ENCODE measurements around the gene ABCA5.

ABCA5 gene

GRCh38 chr17:69275751-69276150, 51.2 kb downstream of the ABCA5 start:
- no peak for TF ChIP-seq NFIC (IDR thresholded peaks at IDR 0.05)
- TF ChIP-seq TCF12 (IDR thresholded peaks at IDR 0.05; ENCODE audit: low read depth) = no peak
- no peak for TF ChIP-seq CEBPB (IDR thresholded peaks at IDR 0.05)
- TF ChIP-seq ZBTB7A (IDR thresholded peaks at IDR 0.05; ENCODE audit: low read depth) = no peak
- no peak for TF ChIP-seq EGR1 (IDR thresholded peaks at IDR 0.05)
- TF ChIP-seq TAF1 (IDR thresholded peaks at IDR 0.05; ENCODE audit: low read depth) = no peak
- TF ChIP-seq RAD21 (IDR thresholded peaks at IDR 0.05; ENCODE audit: low read depth) = no peak

DNA sequence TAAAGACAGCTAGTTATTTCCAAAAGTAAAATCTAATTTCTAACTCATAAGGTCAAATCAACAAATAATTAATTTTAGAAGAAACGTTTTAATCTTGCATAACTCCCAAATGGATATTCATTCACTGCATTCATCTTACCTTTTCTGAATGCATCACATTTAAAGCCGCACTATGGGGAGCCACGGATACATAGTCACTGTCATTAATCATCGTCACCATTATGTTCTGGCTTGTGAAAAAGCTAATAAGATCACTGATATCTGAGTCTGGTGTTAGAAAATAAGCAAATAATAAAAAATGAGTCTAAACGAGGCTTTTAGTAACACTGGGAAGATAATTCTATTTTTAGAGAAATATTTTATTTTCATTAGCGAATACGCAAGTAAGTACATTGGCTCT, 55.9 kb downstream of the ABCA5 start:
- TF ChIP-seq TCF12 (IDR thresholded peaks at IDR 0.05; ENCODE audit: low read depth) = no peak
- TF ChIP-seq, protein P1, sequence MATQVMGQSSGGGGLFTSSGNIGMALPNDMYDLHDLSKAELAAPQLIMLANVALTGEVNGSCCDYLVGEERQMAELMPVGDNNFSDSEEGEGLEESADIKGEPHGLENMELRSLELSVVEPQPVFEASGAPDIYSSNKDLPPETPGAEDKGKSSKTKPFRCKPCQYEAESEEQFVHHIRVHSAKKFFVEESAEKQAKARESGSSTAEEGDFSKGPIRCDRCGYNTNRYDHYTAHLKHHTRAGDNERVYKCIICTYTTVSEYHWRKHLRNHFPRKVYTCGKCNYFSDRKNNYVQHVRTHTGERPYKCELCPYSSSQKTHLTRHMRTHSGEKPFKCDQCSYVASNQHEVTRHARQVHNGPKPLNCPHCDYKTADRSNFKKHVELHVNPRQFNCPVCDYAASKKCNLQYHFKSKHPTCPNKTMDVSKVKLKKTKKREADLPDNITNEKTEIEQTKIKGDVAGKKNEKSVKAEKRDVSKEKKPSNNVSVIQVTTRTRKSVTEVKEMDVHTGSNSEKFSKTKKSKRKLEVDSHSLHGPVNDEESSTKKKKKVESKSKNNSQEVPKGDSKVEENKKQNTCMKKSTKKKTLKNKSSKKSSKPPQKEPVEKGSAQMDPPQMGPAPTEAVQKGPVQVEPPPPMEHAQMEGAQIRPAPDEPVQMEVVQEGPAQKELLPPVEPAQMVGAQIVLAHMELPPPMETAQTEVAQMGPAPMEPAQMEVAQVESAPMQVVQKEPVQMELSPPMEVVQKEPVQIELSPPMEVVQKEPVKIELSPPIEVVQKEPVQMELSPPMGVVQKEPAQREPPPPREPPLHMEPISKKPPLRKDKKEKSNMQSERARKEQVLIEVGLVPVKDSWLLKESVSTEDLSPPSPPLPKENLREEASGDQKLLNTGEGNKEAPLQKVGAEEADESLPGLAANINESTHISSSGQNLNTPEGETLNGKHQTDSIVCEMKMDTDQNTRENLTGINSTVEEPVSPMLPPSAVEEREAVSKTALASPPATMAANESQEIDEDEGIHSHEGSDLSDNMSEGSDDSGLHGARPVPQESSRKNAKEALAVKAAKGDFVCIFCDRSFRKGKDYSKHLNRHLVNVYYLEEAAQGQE (IDR thresholded peaks at IDR 0.05; ENCODE audit: low read depth) = no peak

DNA sequence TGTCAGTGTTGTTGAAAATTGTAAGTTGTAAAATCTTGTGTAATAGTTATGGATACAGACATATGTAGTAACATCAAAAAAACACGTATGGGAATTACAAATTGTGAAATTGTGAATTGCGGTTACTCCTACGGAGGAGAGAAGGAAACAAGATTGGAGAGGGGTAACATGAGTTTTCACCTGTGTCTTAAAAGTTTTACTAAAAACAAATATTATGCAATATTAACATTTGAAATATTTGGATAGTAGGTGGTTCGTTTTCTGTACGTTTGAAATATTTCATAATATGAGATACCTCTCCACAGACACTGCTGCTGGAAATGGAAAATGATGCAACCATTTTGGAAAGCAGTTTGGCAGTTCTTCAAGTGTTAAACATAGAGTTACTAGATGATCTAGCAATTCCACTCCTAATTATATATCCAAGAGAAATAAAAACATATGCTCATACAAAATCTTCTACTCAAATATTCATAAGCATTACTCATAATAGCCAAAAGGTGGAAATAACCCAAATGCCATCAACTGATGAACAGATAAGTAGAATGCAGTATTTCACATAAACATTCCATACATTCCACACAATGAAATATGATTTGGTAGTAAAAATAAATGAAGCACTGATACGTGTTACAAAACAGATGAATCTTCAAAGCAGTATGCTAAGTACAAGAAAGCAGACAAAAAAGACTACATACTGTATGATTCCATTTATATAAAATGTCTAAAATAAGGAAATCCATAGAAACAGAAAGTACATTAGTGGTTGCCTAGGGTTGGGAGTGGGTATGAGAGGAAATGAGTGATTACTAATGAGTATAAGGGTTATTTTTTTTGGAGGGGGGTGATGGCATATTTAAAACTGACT, 57.6 kb downstream of the ABCA5 start:
- TF ChIP-seq TEAD4 (IDR thresholded peaks at IDR 0.05) = no peak

DNA sequence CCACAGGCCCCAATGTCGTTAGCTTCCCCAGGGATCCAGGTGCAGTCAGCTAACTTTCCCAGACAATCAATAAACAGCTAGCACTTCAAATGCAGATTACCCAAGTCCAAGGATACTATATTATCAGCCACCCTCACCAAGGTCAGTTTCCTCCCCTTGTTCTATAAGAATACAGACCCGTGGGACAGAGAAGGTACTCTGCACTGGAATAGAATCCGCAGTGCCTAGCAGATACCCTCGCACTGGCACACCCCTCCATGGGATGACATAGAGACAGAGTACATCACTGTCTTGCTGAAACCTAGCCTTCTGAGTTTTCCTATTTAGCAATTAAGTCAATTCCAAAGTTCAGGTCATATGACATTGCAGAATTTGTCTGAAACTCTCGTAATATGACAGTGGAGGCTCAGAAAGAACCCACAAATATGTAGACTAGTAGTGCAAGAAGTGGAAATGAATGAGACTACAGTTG, 58.4 kb downstream of the ABCA5 start:
- TF ChIP-seq, protein P2, sequence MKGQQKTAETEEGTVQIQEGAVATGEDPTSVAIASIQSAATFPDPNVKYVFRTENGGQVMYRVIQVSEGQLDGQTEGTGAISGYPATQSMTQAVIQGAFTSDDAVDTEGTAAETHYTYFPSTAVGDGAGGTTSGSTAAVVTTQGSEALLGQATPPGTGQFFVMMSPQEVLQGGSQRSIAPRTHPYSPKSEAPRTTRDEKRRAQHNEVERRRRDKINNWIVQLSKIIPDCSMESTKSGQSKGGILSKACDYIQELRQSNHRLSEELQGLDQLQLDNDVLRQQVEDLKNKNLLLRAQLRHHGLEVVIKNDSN (IDR thresholded peaks at IDR 0.05) = no peak
- TF ChIP-seq EGR1 (IDR thresholded peaks at IDR 0.05) (no peak), ZBTB7A (IDR thresholded peaks at IDR 0.05; ENCODE audit: low read depth) (no peak), RAD21 (IDR thresholded peaks at IDR 0.05; ENCODE audit: low read depth) (no peak), CEBPB (IDR thresholded peaks at IDR 0.05) (no peak), YY1 (IDR thresholded peaks at IDR 0.05; ENCODE audit: low read depth) (no peak), CREB1 (IDR thresholded peaks at IDR 0.05; ENCODE audit: low read depth) (no peak), TAF1 (IDR thresholded peaks at IDR 0.05; ENCODE audit: low read depth) (no peak), EP300 (IDR thresholded peaks at IDR 0.05; ENCODE audit: borderline replicate concordance) (no peak), FOXM1 (IDR thresholded peaks at IDR 0.05; ENCODE audit: borderline replicate concordance, low read depth) (no peak), TCF12 (IDR thresholded peaks at IDR 0.05; ENCODE audit: low read depth) (no peak)
- TF ChIP-seq, protein P3, sequence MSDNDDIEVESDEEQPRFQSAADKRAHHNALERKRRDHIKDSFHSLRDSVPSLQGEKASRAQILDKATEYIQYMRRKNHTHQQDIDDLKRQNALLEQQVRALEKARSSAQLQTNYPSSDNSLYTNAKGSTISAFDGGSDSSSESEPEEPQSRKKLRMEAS (IDR thresholded peaks at IDR 0.05) = no peak
- TF ChIP-seq, protein P1 (IDR thresholded peaks at IDR 0.05; ENCODE audit: low read depth) = no peak

- TF ChIP-seq YY1 (IDR thresholded peaks at IDR 0.05; ENCODE audit: low read depth) (no peak), EP300 (IDR thresholded peaks at IDR 0.05; ENCODE audit: borderline replicate concordance) (no peak)
- TF ChIP-seq, protein P2 (IDR thresholded peaks at IDR 0.05) = no peak
These were observed 59.7 kb downstream of the ABCA5 start for GRCh38 chr17:69267219-69267618.

GRCh38 chr17:69265873-69266272, 61.1 kb downstream of the ABCA5 start:
- TF ChIP-seq YY1 (IDR thresholded peaks at IDR 0.05; ENCODE audit: low read depth) (no peak), CEBPB (IDR thresholded peaks at IDR 0.05) (no peak), EP300 (IDR thresholded peaks at IDR 0.05; ENCODE audit: borderline replicate concordance) (no peak), TAF1 (IDR thresholded peaks at IDR 0.05; ENCODE audit: low read depth) (no peak), CREB1 (IDR thresholded peaks at IDR 0.05; ENCODE audit: low read depth) (no peak), EGR1 (IDR thresholded peaks at IDR 0.05) (no peak), TEAD4 (IDR thresholded peaks at IDR 0.05) (no peak), FOXM1 (IDR thresholded peaks at IDR 0.05; ENCODE audit: borderline replicate concordance, low read depth) (no peak), TCF12 (IDR thresholded peaks at IDR 0.05; ENCODE audit: low read depth) (no peak), ZBTB7A (IDR thresholded peaks at IDR 0.05; ENCODE audit: low read depth) (no peak), RAD21 (IDR thresholded peaks at IDR 0.05; ENCODE audit: low read depth) (no peak), NFIC (IDR thresholded peaks at IDR 0.05) (no peak)
- TF ChIP-seq, protein P3 (IDR thresholded peaks at IDR 0.05) = no peak
- TF ChIP-seq, protein P1 (IDR thresholded peaks at IDR 0.05; ENCODE audit: low read depth) = no peak
- TF ChIP-seq, protein P2 (IDR thresholded peaks at IDR 0.05) = no peak
